Pancreas (tissue), 10 donors: Measurements from ENCODE around the gene FAM200B. TPM values are rescaled to one million over a fixed set of nuclear protein-coding genes. Genes with fewer than 3 reads are reported as not detected.
"Not testable (repeated sequence)": the region's sequence is repeated elsewhere in the genome, so short reads cannot be mapped to it uniquely, and the experiment has no call there.

ENCODE experiments used
- ATAC-seq, 4 donors: fragments of 200-7000 bp; cut with Tn5 transposase; one replicate each; pipeline versions ENCODE4 v1.8.0 to v1.9.1; 2020; ENCODE audit warnings: mild to moderate bottlenecking in 4 of 4, moderate library complexity in 4 of 4
- DNase-seq, 6 donors: peaks; one replicate each; pipeline ENCODE4 v3.0.0-alpha.2; 2020
- FAIRE-seq: peaks from 2 replicates; lab custom pipeline; 2012; peaks lifted over from hg19 to GRCh38; lab: Jason Lieb, UNC
- H3K27ac ChIP-seq, 4 donors: fragments of 200-600 bp; sonication (generic); 1 replicate in 3 of 4; 2 replicates in 1 of 4; pipeline versions ENCODE4 v1.5.0 to v1.8.0; 2020
- H3K27me3 ChIP-seq, 4 donors: fragments of 200-600 bp; one replicate each; pipeline ENCODE4 v1.8.0; 2021
- H3K36me3 ChIP-seq, 3 donors: fragments of 200-600 bp; sonication (generic) in 1 of 3; one replicate each; pipeline versions ENCODE4 v1.5.0 to v1.8.0; 2020 to 2021
- H3K4me1 ChIP-seq, 3 donors: fragments of 200-600 bp; one replicate each; pipeline ENCODE4 v1.8.0; 2021
- H3K4me3 ChIP-seq, 4 donors: fragments of 200-600 bp; sonication (generic) in 2 of 4; one replicate each; pipeline versions ENCODE4 v1.5.0 to v1.8.0; 2020 to 2021
- H3K9me3 ChIP-seq, 4 donors: fragments of 200-600 bp; one replicate each; pipeline ENCODE4 v1.8.0; 2021
- CTCF ChIP-seq, 4 donors: fragments of 200-600 bp; sonication (generic) in 3 of 4; IDR thresholded peaks; one replicate each; pipeline versions ENCODE4 v1.5.0 to v1.8.0; 2021; ENCODE audit warnings: antibody characterized with exemption in 4 of 4
- WGBS, 2 donors: extraction: QIAGEN DNeasy Blood & Tissue Kit; methylation state at CpG; one replicate each; pipeline ENCODE4 v1.1.7; 2013; 5-methylcytosine and 5-hydroxymethylcytosine counted together
- intact Hi-C, 3 donors: fragments of 100-400 bp; cut with DNase I; formaldehyde crosslinking; loops; one replicate each; pipeline versions ENCODE4 v1.11.1 to v1.14.2; 2022
- polyA plus RNA-seq, 2 donors: library from polyadenylated mRNA; stranded (reverse); fragments of 200-250 nt; gene quantifications; one replicate each; pipeline ENCODE4 v1.2.3, GENCODE V29; 2013
- total RNA-seq, 6 donors: library from RNA; stranded (reverse); fragmentation: NEBNext Ultra II Directional in 4 of 6; extraction: Animal tissue kit (Norgen Biotek cat#: 25700) in 4 of 6; gene quantifications; one replicate each; pipeline versions ENCODE4 v1.2.1 to v1.2.4, GENCODE V29; 2021 to 2023
- donor health status: healthy with polysubstance abuse.
- donor health status: DM: no; HTN: no; CAD: no; lungs with moderate emphysema.
- donor health status: DM: no; HTN: no; CAD: no.
- donor health status: control.
- donor health status: control.
- donor health status: Bipolar disorder and iron deficiency.
- donor health status: DM: yes; HTN: yes; CAD: no.
- donor health status: DM: no; HTN: no; CAD: no.
- donor health status: DM: no; HTN: no; CAD: no.
- donor health status: DM: yes; HTN: yes; CAD: no.

Gene FAM200B
- total and polyA plus RNA-seq, 8 donors, result 8.6 to 36.0 (median 14.5) TPM

GRCh38 chr4:15725608-15726007, 44.0 kb downstream of the FAM200B start:
- no peak for TF ChIP-seq CTCF (IDR thresholded peaks at IDR 0.05)
- Histone ChIP-seq H3K9me3 (no peaks in the 10 kb centered on the region), H3K27ac (no peak overlapping the region), H3K4me3 (no peak overlapping the region), H3K36me3 (no peaks in the 10 kb centered on the region), H3K27me3 (no peaks in the 10 kb centered on the region), H3K4me1 (no peaks in the 10 kb centered on the region)
- DNase-seq (no peak), ATAC-seq (no peak), FAIRE-seq (no peak)
- intact Hi-C loops, result no loop called here
- WGBS, 2 donors, result 46 to 48% methylated on average over 3 to 4 of the region's 4 CpGs

- peak in 1 of 6 donors; percentile 14 for DNase-seq
- TF ChIP-seq CTCF (IDR thresholded peaks at IDR 0.05), result peak; percentile 68 to 86 (median 78)
- no peak overlapping the region for H3K4me3 ChIP-seq
- H3K9me3 ChIP-seq, result no peaks in the 10 kb centered on the region
- no peak overlapping the region for H3K27ac ChIP-seq
- ATAC-seq, result peak in 3 of 4 donors; percentile 76 to 82 (median 77)
- no peaks in the 10 kb centered on the region for H3K36me3 ChIP-seq
- WGBS, 2 donors, result 8 to 12% methylated on average over 3 of the region's 3 CpGs
- H3K27me3 ChIP-seq, result no peaks in the 10 kb centered on the region
- intact Hi-C loops, result no loop called here
- FAIRE-seq, result peak; percentile 84
- no peaks in the 10 kb centered on the region for H3K4me1 ChIP-seq
Observed at GRCh38 chr4:15729910-15730533, 48.4 kb downstream of the FAM200B start.

GRCh38 chr4:15733061-15733460, 51.4 kb downstream of the FAM200B start:
- WGBS, 2 donors, result 64 to 70% methylated on average over 5 of the region's 5 CpGs
- FAIRE-seq, H3K27ac ChIP-seq, H3K4me3 ChIP-seq, DNase-seq, H3K36me3 ChIP-seq, H3K9me3 ChIP-seq, ATAC-seq, H3K27me3 ChIP-seq, intact Hi-C loops, H3K4me1 ChIP-seq: not testable (repeated sequence)

- H3K36me3 ChIP-seq, result no peaks in the 10 kb centered on the region
- intact Hi-C loops, result no loop called here
- no peak for TF ChIP-seq CTCF (IDR thresholded peaks at IDR 0.05)
Observed at GRCh38 chr4:15735536-15735935, 53.9 kb downstream of the FAM200B start.

GRCh38 chr4:15736514-15737050, 55.0 kb downstream of the FAM200B start:
- H3K9me3 ChIP-seq, result no peaks in the 10 kb centered on the region
- H3K27ac ChIP-seq, result no peak overlapping the region
- no peak overlapping the region for H3K4me3 ChIP-seq
- ATAC-seq (no peak), DNase-seq (no peak), FAIRE-seq (no peak)
- 71 to 72% methylated on average over 4 of the region's 4 CpGs for WGBS, 2 donors
- H3K27me3 ChIP-seq, result no peaks in the 10 kb centered on the region
- intact Hi-C loops, result no loop called here
- no peaks in the 10 kb centered on the region for H3K36me3 ChIP-seq
- no peaks in the 10 kb centered on the region for H3K4me1 ChIP-seq
- no peak for TF ChIP-seq CTCF (IDR thresholded peaks at IDR 0.05)

More at GRCh38 chr4:15735536-15735935, 53.9 kb downstream of the FAM200B start:
- FAIRE-seq (no peak), ATAC-seq (no peak), DNase-seq (no peak)
- Histone ChIP-seq H3K27ac (no peak overlapping the region), H3K4me3 (no peak overlapping the region), H3K4me1 (no peaks in the 10 kb centered on the region), H3K27me3 (no peaks in the 10 kb centered on the region), H3K9me3 (no peaks in the 10 kb centered on the region)
- WGBS, 2 donors, result 61 to 68% methylated on average over 6 of the region's 6 CpGs
